Superior temporal gyrus (tissue), 1 donor: ENCODE measurements around the gene SLC17A3.

Source experiments
- DNase-seq: peaks from one replicate; pipeline ENCODE4 v3.0.0-alpha.2; 2016; ENCODE audit errors: extremely low spot score

Gene SLC17A3

GRCh38 chr6:25874118-25874517, at the start of gene SLC17A3:
Gene SLC17A3, minus strand, starts transcription at chr6:25874243. Its CDS starts 5,856 bp downstream, at chr6:25868387.
- DNase-seq = no peak

- no peak for DNase-seq
Observed at GRCh38 chr6:25922301-25922700, 48.3 kb upstream of the SLC17A3 start.

GRCh38 chr6:25921525-25922203, 47.6 kb upstream of the SLC17A3 start:
- no peak for DNase-seq

GRCh38 chr6:25919657-25920056, 45.6 kb upstream of the SLC17A3 start:
- DNase-seq = no peak

- DNase-seq = no peak
Observed at GRCh38 chr6:25918083-25918683, 44.1 kb upstream of the SLC17A3 start.

GRCh38 chr6:25916789-25917490, 42.9 kb upstream of the SLC17A3 start:
- no peak for DNase-seq

- no peak for DNase-seq
Observed at GRCh38 chr6:25916330-25916729, 42.3 kb upstream of the SLC17A3 start.

GRCh38 chr6:25913741-25914140, 39.7 kb upstream of the SLC17A3 start:
- no peak for DNase-seq

- no peak for DNase-seq
Observed at GRCh38 chr6:25911351-25911750, 37.3 kb upstream of the SLC17A3 start.

- DNase-seq = no peak
Observed at GRCh38 chr6:25907475-25908014, 33.5 kb upstream of the SLC17A3 start.

- DNase-seq = no peak
Observed at GRCh38 chr6:25903467-25904099, 29.5 kb upstream of the SLC17A3 start.

GRCh38 chr6:25902071-25902470, 28.0 kb upstream of the SLC17A3 start:
- DNase-seq = no peak

GRCh38 chr6:25900843-25901242, 26.8 kb upstream of the SLC17A3 start:
- no peak for DNase-seq

GRCh38 chr6:25899580-25900408, 25.8 kb upstream of the SLC17A3 start:
- no peak for DNase-seq

- DNase-seq = no peak
Observed at GRCh38 chr6:25899123-25899522, 25.1 kb upstream of the SLC17A3 start.

- DNase-seq = no peak
Observed at GRCh38 chr6:25898289-25898977, 24.4 kb upstream of the SLC17A3 start.

- DNase-seq = no peak
Observed at GRCh38 chr6:25896252-25896651, 22.2 kb upstream of the SLC17A3 start.

- no peak for DNase-seq
Observed at GRCh38 chr6:25895771-25896170, 21.7 kb upstream of the SLC17A3 start.

GRCh38 chr6:25893778-25894177, 19.7 kb upstream of the SLC17A3 start:
- DNase-seq = no peak

GRCh38 chr6:25892877-25893276, 18.8 kb upstream of the SLC17A3 start:
- no peak for DNase-seq
